Neural cell (in vitro differentiated cells): ENCODE results near the gene ANKDD1B. TPM values are rescaled to one million over a fixed set of nuclear protein-coding genes. Genes with fewer than 3 reads are reported as not detected.

ENCODE experiments used
- H2AFZ ChIP-seq: fragments of 200-600, 300-800 bp; sonication (generic), shearing (Covaris generic); 2 replicates; pipeline ENCODE4 v1.6.0; 2014; ENCODE audit warnings: low read depth, mild to moderate bottlenecking, antibody characterized with exemption, low read length, moderate library complexity
- H3F3A ChIP-seq: fragments of 200-600 bp; shearing (Covaris generic); 2 replicates; pipeline ENCODE4 v1.6.1; 2016; ENCODE audit warnings: mild to moderate bottlenecking, moderate library complexity, mixed read lengths, antibody characterized with exemption, low read length; ENCODE audit not compliant: insufficient read depth, poor library complexity, severe bottlenecking
- H3K27ac ChIP-seq: fragments of 200-600, 300-800 bp; sonication (generic), shearing (Covaris generic); 2 replicates; pipeline ENCODE4 v1.5.1; 2014; ENCODE audit warnings: mild to moderate bottlenecking, low read length, moderate library complexity
- H3K27me3 ChIP-seq: fragments of 300-800, 200-600 bp; sonication (generic), shearing (Covaris generic); 2 replicates; pipeline ENCODE4 v1.6.0; 2014; ENCODE audit warnings: mild to moderate bottlenecking, low read depth, low read length, moderate library complexity; ENCODE audit not compliant: insufficient read depth
- H3K36me3 ChIP-seq: fragments of 300-800, 200-600 bp; sonication (generic), shearing (Covaris generic); 2 replicates; pipeline ENCODE4 v1.5.1; 2014; ENCODE audit warnings: mild to moderate bottlenecking, antibody characterized with exemption, low read length, moderate library complexity; ENCODE audit not compliant: insufficient read depth
- H3K4me2 ChIP-seq: fragments of 300-800, 200-600 bp; sonication (generic), shearing (Covaris generic); 2 replicates; pipeline ENCODE4 v1.6.0; 2014; ENCODE audit warnings: mild to moderate bottlenecking, low read length
- H3K4me3 ChIP-seq: fragments of 300-800, 200-600 bp; sonication (generic), shearing (Covaris generic); 2 replicates; pipeline ENCODE4 v1.5.1; 2014; ENCODE audit warnings: mild to moderate bottlenecking, low read length, moderate library complexity
- H3K79me2 ChIP-seq: fragments of 200-600 bp; shearing (Covaris generic); replicated peaks from 2 replicates; pipeline ENCODE4 v1.6.0; 2014; ENCODE audit warnings: mild to moderate bottlenecking, low read length, moderate library complexity; ENCODE audit not compliant: insufficient read depth
- H3K9ac ChIP-seq: fragments of 300-800, 200-600 bp; sonication (generic), shearing (Covaris generic); 2 replicates; pipeline ENCODE4 v1.6.1; 2016; ENCODE audit warnings: mild to moderate bottlenecking, low read length, mixed read lengths
- H3K9me2 ChIP-seq: fragments of 200-600 bp; shearing (Covaris generic); 2 replicates; pipeline ENCODE4 v1.6.1; 2016; ENCODE audit warnings: mild to moderate bottlenecking, low read length, mixed read lengths; ENCODE audit not compliant: insufficient read depth
- H3K9me3 ChIP-seq: fragments of 200-600, 300-800 bp; sonication (generic), shearing (Covaris generic); 2 replicates; pipeline ENCODE4 v1.6.1; 2016; ENCODE audit warnings: mild to moderate bottlenecking, mixed run types, low read length, moderate library complexity, mixed read lengths
- H4K20me1 ChIP-seq: fragments of 200-600 bp; shearing (Covaris generic); 2 replicates; pipeline ENCODE4 v1.6.1; 2016; ENCODE audit warnings: mild to moderate bottlenecking, mixed run types; ENCODE audit not compliant: insufficient read depth
- CTCF ChIP-seq: fragments of 450-650 bp; IDR thresholded peaks from 2 replicates; pipeline ENCODE4 v1.5.1; 2014; ENCODE audit warnings: antibody characterized with exemption, mild to moderate bottlenecking, moderate library complexity; ENCODE audit not compliant: poor library complexity, severe bottlenecking
- EP300 ChIP-seq: fragments of 450-650 bp; conservative IDR thresholded peaks from 2 replicates; pipeline ENCODE4 v1.6.1; 2014; ENCODE audit warnings: antibody characterized with exemption, mild to moderate bottlenecking, moderate library complexity; ENCODE audit not compliant: poor library complexity, severe bottlenecking
- EZH2 ChIP-seq: fragments of 200-600, 300-800 bp; shearing (Covaris generic), sonication (generic); IDR thresholded peaks from 2 replicates; pipeline ENCODE4 v1.6.1; 2014; ENCODE audit warnings: antibody characterized with exemption, low read length, borderline replicate concordance, mild to moderate bottlenecking; ENCODE audit not compliant: insufficient read depth, poor library complexity, severe bottlenecking
- MXI1 ChIP-seq: fragments of 450-650 bp; conservative IDR thresholded peaks from 2 replicates; pipeline ENCODE4 v1.6.1; 2014; ENCODE audit warnings: antibody characterized with exemption, mild to moderate bottlenecking; ENCODE audit not compliant: poor library complexity, severe bottlenecking
- POLR2AphosphoS5 ChIP-seq: IDR thresholded peaks from 2 replicates; pipeline ENCODE4 v1.6.1; 2012
- RAD21 ChIP-seq: fragments of 450-650 bp; conservative IDR thresholded peaks from 2 replicates; pipeline ENCODE4 v1.6.1; 2014; ENCODE audit warnings: antibody characterized with exemption, mild to moderate bottlenecking, moderate library complexity
- REST ChIP-seq: IDR thresholded peaks from 2 replicates; pipeline ENCODE4 v1.6.1; 2012; ENCODE audit warnings: borderline replicate concordance
- SMC3 ChIP-seq: fragments of 450-650 bp; conservative IDR thresholded peaks from 2 replicates; pipeline ENCODE4 v1.6.1; 2014; ENCODE audit warnings: antibody characterized with exemption, mild to moderate bottlenecking, moderate library complexity; ENCODE audit not compliant: poor library complexity
- TAF1 ChIP-seq: IDR thresholded peaks from 2 replicates; pipeline ENCODE4 v1.6.1; 2012; ENCODE audit warnings: low read depth
- polyA plus RNA-seq: library from polyadenylated mRNA; depleted of rRNA; stranded (reverse); fragments of >200 nt; gene quantifications from 2 replicates; pipeline ENCODE4 v1.2.3, GENCODE V29; 2014

ANKDD1B gene
- polyA plus RNA-seq, 1 donor from 2014 or later = 0.37 TPM

GRCh38 chr5:75706775-75707174 is 95.5 kb downstream of the ANKDD1B start:
- Histone ChIP-seq H3K4me2 (no peak overlapping the region), H3K9ac (no peak overlapping the region), H3K27me3 (no peaks in the 10 kb centered on the region), H3K79me2 (no peaks in the 10 kb centered on the region), H3K4me3 (no peak overlapping the region), H3K27ac (no peak overlapping the region), H4K20me1 (no peaks in the 10 kb centered on the region), H3F3A (no peaks in the 10 kb centered on the region), H3K9me3 (no peaks in the 10 kb centered on the region), H2AFZ (no peak overlapping the region), H3K9me2 (no peaks in the 10 kb centered on the region), H3K36me3 (no peaks in the 10 kb centered on the region)
- no peak for TF ChIP-seq POLR2AphosphoS5
- no peak for TF ChIP-seq MXI1
- no peak for TF ChIP-seq EP300
- no peak for TF ChIP-seq REST
- TF ChIP-seq TAF1 = no peak
- no peak for TF ChIP-seq RAD21
- no peak for TF ChIP-seq CTCF
- no peak for TF ChIP-seq SMC3
- TF ChIP-seq EZH2 = no peak

- H3K79me2 ChIP-seq = no peaks in the 10 kb centered on the region
- no peaks in the 10 kb centered on the region for H3K27me3 ChIP-seq
- no peak overlapping the region for H3K4me3 ChIP-seq
- H2AFZ ChIP-seq = no peak overlapping the region
- H3K36me3 ChIP-seq = no peaks in the 10 kb centered on the region
- no peak overlapping the region for H3K4me2 ChIP-seq
- no peak overlapping the region for H3K27ac ChIP-seq
- no peak for TF ChIP-seq MXI1
- TF ChIP-seq TAF1 = no peak
- no peak for TF ChIP-seq RAD21
- no peak for TF ChIP-seq SMC3
- no peak for TF ChIP-seq POLR2AphosphoS5
- no peaks in the 10 kb centered on the region for H3K9me2 ChIP-seq
- no peaks in the 10 kb centered on the region for H4K20me1 ChIP-seq
- no peak overlapping the region for H3K9ac ChIP-seq
- H3K9me3 ChIP-seq = no peaks in the 10 kb centered on the region
- H3F3A ChIP-seq = no peaks in the 10 kb centered on the region
Measured at GRCh38 chr5:75707911-75708509, 96.8 kb downstream of the ANKDD1B start.
